HG03342 (cell line): ENCODE data around the gene FBXL15.

ENCODE experiments used
- ATAC-seq: cut with Tn5 transposase; IDR thresholded peaks from one replicate; pipeline ENCODE4 v1.9.1; 2021; ENCODE audit warnings: mild to moderate bottlenecking, moderate library complexity; ENCODE audit not compliant: unreplicated experiment

Gene FBXL15

DNA sequence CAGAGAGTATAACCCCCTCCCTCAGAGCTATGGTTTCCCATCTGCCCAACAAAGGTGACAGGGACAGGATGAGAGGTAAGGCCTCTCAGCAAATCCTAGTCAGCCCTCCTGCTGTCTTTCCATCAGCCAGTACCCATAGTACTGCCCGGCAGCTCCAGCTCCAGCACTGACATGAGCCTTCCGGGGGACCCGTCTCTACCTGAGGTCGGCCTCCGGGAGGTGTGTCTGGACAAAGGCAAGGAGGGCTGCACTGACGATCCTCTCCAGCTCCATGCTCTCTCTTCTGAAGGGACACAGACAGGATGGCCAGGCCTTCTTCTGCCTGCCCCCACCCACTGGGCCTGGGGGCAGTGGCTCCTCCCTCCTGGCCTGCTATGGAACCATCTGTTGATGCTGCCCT lies 4.3 kb downstream of the FBXL15 start:
- ATAC-seq = no peak

DNA sequence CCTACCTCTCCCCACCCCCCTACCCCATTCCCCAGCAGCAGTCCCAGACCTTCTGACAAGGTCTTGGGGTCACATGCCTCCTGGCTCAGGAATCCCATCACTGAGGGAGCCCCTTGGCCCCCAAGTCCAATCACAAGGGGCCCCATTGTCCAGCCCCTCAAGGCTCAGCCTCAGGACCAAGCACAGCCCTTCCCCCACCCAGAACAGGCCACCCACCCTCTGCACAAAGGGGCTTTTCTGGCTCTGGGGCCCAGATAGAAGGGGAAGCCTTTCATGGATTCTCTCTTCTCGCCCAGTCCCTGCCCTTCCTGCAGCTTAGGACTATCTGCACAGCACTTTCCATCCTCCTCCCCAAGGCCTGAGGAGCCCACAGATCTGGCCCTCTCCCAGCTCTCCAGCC lies 4.8 kb downstream of the FBXL15 start:
- ATAC-seq = no peak

DNA sequence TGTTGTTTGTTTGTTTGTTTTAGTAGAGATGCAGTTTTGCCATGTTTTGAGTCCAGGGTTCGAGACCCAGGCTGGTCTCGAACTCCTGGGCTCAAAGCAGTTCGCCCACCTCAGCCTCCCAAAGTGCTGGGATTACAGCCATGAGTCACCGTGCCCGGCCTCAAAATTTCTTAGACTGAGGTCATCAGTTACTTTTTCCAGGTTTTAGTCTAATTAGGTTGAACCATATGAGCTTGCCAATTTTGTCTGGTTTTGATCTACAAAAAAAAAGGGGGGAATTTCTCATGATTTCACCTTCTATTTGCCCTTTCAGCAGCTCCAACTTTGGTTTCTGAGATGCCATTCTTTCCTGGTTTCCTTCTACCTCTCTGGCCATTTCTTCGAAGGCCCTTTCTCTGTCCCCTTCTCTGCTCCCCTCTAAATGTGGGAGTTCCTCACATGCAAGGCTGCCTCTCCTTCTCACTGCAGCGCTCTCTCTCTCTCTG lies 6.2 kb downstream of the FBXL15 start:
- no peak for ATAC-seq

DNA sequence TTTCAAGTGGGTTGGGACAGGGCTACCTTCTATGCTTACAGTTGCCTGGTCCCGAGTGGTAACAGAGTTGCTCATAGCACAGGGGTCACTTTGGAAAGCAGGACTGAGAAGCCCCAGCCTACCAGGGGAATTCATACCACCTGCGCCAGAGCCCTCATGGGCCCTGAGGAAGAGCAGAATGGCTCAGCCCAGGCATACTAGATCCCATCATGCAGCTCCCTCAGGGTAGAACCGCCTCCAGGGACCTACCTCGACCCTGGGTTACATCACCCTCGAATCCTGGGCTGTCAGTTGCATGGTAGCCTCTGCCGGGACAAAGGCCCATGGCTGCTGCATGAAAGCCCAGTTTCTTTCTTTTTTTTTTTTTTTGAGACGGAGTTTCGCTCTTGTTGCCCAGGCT lies 8.8 kb downstream of the FBXL15 start:
- no peak for ATAC-seq

DNA sequence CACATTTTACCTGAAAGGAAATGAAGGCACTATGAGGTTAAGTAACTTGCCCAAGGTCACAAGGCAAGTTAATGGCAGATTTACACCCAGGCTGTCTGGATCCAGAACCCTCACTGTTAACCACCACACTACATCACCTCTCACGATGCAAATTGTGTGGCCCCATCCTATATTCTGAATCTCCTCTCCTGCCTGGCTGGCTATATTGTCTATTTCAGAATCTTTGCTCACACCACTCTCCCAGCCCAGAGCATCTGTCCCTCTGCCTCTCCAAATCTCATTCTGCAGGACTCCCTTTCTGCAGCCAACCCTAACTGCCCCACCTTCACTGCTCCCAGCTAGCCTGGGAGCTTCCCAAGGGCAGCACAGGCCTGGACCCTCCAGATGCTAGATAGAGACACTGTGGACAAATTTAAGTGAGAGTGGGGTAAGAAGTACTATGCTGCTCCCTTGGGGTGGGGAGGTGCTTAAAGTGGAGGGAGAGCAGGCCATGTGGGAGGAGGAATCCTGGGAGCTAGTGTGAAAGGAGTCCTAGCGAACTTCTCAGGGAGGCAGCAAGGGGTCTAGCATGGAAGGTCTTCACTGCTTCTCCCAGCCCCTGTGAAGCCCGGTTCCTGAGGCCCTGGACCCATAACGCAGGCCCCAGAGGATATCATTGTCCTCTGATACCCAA lies 11.0 kb downstream of the FBXL15 start:
- ATAC-seq = no peak

DNA sequence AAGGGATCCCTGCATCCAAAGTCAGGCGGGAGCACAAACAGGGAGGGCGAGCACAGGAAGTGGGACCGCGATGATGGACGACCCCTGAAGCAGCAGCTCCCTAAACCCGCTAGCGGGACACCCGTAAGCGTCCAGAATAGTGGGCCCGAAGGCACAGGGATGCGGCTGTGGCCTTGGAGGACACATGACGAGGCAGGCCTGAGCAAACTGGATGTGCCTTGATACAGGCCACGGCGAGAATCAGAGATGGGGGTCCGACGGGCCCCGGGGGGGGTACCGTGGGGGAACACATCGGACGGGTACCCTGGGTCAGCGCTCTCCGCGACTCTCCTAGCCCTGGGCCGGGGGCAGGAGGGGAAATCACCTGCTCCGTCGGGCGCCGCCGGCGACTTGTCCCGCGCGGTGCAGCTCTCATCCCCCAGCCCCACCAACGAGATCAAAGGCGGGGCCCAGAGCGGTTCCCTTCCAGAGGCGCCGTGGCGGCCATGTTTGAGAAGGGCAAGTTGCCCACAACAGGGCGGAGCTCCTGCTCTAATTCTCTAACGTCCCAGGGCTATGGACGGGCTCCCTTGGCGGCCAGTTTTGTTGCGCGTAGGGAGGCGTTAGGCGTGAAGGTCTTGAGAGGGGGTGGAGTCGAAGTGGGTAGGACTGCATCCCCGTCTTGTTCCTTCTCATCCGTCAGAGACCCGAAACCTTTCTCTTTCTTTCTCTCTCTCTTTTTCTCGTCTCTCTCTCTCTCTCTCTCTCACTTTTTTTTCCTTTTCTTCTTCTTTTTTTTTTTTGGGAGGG lies 11.7 kb downstream of the FBXL15 start, which contains the start of gene CUEDC2:
CUEDC2 (minus strand) TSS at position 413 of the 789 bp plus-strand sequence. CDS start 7,386 bp downstream, outside the sequence.
- ATAC-seq = peak; percentile 82

DNA sequence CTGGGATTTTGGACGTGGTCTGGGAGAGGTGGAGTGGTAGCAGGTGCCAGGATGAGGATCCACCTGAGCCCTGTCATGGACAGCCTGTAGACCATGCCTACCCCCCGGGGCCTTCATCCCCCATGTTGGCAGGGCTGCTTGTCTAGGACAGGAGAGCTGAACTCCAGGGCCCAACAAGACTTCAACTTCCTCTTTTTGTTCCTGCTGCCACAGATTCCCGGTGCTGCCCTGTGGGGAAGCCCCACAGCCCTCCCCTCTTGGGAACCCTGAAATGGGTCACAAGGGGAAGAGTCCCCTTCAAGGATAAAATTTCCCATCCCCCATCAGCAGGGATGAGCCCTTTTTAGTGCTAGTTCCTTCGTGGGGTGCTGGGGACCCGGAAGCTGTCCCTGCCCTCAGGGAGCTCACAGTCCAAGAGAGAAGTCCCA lies 13.0 kb downstream of the FBXL15 start:
- ATAC-seq = no peak

DNA sequence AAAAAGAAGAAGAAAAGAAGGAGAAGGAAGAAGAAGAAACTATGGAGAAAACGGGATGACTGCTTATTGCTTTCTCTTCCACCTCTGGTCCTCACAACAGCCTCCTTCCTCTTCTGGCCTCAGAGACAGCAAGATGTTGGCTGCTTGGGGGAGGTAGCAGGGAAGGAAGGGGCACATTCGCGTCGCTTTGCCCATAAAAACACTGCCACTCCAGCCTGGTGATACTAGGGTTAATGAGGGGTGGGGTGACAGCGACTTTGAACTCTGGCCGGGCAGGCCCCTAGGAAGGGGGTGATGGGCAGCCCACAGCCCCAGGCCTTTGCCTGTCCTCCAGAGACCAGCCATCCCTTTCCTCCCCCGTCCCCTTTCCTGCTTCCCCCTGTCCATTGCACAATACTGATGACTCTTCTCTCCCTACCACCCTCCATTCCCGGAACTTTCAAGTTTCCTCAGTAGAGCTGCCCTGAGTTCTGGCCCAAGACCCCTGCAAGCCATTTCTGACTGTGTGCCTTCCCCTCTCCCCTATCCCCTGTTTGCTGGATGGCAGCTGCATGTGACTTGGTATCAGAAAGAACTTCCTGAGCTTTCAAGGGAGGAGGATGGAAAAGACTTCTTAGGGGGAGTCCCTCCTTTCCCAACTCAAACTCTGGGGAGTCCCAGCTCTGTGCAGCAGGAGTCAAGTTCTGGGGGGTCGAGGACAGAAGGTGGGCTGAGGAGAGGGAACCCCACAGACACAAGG lies 13.9 kb downstream of the FBXL15 start:
- ATAC-seq = no peak

DNA sequence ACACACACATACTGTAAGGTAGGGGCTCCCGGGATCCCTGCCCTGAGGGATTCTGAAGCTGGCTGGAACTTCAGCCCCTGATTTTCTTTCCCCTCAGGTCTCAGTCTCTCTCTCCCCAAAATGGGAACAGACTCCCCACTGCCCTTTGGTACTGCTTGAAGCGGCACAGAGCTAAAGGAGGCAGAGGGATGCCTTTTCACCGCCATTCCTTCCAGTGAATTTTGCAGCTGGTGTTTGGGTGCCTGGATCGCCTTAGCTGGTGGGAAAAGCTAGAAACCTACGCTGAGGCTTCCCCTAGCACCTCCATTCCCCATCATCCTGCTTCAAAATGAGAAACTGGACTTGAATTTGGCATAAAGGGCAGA lies 14.5 kb downstream of the FBXL15 start:
- ATAC-seq = no peak

DNA sequence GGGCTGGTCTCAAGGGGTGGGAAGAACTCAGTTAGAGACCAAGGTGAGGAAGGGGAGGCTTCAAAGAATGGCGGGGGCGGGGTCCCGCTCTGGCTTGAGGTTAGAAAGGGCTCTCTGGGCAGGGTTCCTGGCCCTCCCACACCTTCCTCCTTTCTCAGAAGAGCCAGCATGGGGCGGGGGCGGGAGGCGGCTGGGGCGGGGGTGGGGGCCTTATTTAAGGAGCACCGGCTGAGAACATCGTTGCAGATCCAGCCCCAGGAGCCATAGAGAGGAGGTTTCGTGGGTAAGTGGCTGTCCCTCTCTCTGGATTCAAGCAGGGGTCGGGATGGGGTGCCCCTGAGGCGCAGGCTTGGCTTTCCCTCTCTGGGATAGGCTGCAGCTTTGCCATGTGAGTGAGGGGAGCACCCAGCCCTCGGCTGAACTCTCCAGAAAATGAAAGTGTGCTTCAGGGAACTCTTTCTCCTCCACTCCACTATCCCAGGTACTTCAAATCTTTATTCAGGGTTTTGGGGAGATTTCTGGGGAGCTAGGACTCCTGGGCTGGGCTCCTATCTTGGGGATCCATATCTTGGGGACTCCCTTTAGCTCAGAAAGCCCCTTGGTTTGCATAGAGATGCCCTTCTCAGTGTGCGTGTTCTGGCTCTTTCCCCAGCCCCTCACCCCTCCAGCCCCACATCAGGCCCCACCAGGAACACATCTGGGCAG lies 15.0 kb downstream of the FBXL15 start:
- ATAC-seq = no peak

DNA sequence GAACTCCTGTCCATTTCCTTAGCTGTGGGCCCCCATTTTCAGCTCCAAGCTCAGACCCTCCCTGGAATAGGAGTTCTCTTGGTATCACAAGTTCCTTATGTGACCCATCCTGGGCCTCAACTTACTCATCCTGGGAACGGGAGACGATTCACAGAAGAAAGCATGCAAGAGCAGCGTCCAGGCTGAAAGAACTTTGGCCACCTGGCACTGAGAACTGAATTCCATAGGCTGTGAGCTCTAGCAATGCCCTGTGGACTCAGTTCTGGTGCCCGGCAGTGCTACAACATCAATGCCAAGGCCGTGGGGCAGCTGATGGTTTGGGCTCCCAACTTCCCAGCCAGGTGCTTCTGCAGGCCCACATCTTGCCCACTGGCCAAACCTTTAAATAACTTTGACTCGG lies 15.7 kb downstream of the FBXL15 start:
- ATAC-seq = no peak

DNA sequence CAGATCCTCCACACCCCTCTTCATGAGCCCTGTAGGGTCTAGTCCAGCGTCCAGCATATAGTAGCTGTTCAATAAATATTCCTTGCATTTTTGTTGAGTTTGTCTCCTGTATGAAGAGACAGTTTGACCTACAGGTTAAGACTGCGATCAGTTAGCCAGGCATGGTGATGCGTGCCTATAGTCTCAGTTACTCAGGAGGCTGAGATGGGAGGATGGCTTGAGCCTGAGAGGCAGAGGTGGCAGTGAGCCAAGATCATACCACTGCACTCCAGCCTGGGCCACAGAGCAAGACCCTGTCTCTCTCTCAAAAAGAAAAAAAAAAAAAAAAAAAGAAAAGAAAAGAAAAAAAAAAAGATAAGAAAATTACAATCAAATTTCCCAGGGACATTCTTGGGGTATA lies 16.9 kb downstream of the FBXL15 start:
- no peak for ATAC-seq

DNA sequence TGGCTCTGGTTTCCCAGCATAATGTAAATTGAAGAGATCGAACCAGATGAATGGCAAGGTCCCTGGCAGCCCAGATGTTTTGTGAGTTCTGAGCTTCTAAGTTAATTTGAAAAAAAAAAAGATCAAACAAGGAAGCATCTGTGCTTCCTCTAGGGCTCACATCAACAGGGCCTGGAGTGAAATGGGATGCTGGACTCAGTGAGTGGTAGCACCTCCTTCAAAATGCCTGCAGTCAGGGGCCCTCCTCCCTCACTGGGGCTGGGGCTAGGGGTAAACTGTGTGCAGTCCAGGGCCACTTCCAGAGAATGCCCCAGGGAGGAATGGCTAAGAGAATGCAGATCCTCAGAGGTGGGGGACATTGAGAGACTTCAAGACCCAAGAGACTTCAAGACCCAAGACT lies 17.7 kb downstream of the FBXL15 start:
- ATAC-seq = no peak

DNA sequence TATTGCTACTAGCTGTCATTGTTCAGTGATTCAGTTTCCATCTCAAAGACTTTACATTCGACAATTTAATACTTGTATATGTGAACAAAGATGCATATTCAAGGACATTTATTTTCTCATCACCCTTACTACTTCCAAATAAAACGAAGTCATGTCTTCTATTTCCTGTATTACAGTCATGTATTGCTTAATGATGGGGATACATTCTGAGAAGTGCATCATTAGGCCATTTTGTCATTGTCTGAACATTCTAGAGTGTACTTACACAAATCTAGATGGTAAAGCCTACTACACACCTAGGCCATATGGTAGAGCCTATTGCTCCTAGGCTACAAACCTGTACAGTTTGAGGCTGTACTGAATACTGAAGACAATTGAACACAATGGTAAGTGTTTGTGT lies 24.2 kb downstream of the FBXL15 start:
- ATAC-seq = no peak

DNA sequence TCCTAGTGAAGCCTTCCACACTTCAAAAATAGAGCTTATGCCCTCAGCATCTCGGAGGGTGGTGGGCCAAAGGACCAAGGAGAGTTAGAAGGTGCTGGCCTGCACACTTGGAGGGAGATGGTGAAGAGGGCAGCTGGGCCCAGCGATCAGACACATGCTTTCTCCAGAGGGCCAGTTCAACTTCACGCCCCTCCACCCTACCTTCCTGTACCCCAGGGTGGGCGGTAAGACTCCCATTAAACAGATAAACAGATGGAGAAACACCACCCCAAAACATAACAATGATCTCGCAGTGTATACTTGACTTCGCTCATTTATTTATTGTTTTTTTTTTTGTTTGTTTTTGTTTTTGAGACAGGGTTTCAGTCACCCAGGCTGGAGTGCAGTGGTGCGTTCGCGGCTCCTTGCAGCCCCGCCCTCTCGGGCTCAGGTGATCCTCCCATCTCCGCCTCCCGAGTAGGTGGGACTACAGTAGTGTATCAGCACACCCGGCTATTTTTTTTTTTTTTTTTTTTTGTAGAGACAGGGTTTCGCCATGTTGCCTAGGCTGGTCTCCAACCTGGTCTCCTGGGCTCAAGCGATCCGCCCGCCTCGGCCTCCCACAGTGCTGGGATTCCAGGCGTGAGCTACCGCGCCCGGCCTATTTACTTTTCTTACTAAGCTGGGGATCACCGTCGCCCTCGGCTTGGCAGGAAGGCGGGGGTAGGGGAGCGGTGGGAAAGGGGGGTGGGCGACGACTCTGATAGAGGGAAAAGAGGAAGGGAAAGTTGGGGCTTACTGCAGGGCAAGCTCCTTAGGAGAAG lies 28.9 kb downstream of the FBXL15 start:
- ATAC-seq = peak; percentile 50

DNA sequence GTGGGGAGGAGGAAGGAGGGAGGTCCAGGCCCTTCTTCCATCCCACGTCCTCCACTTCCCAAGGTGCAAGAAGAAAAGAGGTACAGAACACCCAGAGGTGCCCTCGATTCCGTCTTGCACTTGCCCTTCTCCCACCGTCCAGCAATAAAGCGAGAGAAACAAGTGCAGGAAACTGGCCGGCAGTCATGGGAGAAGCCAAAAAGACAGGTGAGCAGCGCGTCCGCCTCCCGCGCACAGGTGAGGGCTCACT lies 29.4 kb downstream of the FBXL15 start:
- ATAC-seq = no peak

DNA sequence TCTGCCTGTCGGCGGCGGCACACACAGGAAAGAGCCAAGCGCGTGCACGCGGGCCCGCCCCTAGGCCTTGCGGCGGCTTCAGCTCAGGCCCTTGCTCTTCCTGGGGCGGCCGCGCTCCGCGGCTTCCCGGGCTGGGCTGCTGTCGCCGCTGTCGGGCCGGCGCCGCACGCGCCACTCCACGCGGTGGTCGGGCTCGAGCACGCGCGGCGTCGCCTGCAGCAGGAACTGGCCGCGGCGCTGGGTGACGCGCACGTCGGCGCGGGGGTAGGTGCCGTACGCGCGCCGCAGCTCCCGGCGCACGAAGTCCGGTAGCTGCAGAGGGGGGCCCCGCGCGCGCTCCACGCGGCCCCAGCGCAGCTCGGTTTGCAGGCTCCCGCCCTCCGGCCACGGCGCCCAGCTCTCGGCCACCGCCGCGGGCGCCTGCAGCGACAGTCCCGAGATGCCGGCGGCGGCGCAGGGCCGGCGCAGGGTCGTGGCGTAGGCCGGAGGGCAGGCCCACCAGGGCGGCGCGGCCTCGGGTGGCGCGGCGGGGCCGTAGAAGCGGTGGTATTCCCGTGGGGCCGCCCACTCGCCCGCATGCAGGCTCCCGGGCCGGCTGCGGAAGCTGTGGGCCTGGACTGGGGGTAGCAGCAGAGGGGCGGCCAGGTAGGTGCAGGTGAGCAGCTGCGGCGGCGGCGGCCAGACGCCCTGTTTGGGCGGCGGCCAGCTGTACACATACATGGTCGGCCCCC lies 29.9 kb downstream of the FBXL15 start:
- ATAC-seq = peak; percentile 76

DNA sequence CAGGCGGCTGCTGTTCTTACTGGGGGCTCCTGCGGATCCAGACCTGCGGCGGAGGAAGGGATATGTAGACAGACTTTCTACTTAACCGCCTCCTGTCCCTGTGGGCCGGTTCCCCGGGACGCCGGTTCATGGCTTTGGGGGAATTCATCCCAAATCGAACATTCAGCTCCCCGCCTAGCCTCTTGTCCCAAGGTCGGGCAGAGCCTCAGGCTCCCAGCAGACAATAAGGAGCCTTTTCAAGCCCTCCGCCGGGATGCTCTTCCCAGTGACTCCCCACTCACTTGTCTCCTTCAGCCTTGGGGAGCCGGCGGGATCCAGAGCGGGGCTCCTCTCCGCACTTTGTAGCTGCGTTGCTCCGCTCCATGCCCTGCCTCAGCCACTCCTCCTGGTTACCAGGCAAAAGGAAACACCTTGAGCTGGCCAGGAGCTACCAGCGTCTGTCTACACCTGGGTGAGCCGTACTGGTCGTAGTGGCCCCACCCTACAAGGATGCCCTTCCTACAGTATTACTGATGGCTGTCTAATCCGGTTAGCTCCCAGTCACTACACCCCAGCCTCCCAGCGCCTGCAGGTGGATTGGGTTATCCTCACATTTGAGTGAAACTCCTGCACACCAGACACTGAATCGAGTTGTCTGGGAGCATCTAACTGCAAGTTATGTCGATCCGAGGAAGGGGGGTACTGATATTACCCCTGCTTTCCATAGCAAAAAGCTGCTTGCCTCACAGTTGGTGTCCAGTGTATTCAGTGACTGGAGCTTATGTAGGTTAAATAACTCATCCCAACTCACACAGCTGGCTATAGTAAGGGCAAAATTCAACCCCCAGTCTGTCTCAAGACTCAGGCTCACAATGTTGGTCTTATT lies 30.7 kb downstream of the FBXL15 start, which contains the start of gene C10orf95:
C10orf95 (minus strand) TSS at position 439 of the 865 bp plus-strand sequence. CDS start 450 bp downstream, outside the sequence.
- ATAC-seq = no peak
